IMR-90 (cell line): ENCODE results near the gene MAP2K6.

Source experiments
- RCOR1 ChIP-seq: IDR thresholded peaks from 2 replicates; pipeline ENCODE4 v1.6.1; 2012; ENCODE audit warnings: mild to moderate bottlenecking, low read length, improper control_type of control experiment; ENCODE audit not compliant: insufficient replicate concordance
- TF ChIP-seq, protein P1 (sequence below): conservative IDR thresholded peaks from 2 replicates; pipeline ENCODE4 v1.5.1; 2012; ENCODE audit warnings: mild to moderate bottlenecking, low read depth, low read length, improper control_type of control experiment

DNA sequence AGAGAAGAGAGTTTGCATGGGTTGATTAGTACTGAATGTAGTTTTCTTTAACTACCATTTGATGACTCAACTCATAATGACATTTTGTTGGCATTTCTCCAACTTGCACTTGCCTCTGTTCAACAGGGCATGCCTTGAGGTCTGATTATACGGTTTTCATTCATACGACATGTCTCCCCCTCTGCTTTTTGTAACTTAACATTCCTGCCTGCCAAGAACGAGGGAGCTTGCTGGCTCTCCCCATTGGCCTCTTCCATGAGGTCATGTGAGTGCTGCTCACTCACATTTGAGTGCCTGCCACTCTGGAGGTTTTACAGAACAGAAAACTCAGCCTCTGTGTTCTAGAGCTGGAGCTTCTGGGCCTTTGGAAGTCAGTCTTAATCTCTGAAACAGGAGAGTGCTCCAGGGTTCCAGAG is 19.7 kb downstream of the MAP2K6 start:
- TF ChIP-seq, protein P1, sequence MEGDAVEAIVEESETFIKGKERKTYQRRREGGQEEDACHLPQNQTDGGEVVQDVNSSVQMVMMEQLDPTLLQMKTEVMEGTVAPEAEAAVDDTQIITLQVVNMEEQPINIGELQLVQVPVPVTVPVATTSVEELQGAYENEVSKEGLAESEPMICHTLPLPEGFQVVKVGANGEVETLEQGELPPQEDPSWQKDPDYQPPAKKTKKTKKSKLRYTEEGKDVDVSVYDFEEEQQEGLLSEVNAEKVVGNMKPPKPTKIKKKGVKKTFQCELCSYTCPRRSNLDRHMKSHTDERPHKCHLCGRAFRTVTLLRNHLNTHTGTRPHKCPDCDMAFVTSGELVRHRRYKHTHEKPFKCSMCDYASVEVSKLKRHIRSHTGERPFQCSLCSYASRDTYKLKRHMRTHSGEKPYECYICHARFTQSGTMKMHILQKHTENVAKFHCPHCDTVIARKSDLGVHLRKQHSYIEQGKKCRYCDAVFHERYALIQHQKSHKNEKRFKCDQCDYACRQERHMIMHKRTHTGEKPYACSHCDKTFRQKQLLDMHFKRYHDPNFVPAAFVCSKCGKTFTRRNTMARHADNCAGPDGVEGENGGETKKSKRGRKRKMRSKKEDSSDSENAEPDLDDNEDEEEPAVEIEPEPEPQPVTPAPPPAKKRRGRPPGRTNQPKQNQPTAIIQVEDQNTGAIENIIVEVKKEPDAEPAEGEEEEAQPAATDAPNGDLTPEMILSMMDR, result no peak
- no peak for TF ChIP-seq RCOR1
